Suprapubic skin (tissue), 4 donors: ENCODE results near the gene IGSF11. TPM values are rescaled to one million over a fixed set of nuclear protein-coding genes. Genes with fewer than 3 reads are reported as not detected.

Source experiments
- DNase-seq, 2 donors: peaks; one replicate each; pipeline ENCODE4 v3.0.0-alpha.2; 2019; ENCODE audit warnings: low spot score in 2 of 2
- H3K27ac ChIP-seq: fragments of 200-600 bp; sonication (generic); one replicate; pipeline ENCODE4 v1.5.1; 2019
- H3K27me3 ChIP-seq: fragments of 200-600 bp; sonication (generic); one replicate; pipeline ENCODE4 v1.5.1; 2019
- H3K36me3 ChIP-seq: fragments of 200-600 bp; sonication (generic); one replicate; pipeline ENCODE4 v1.5.1; 2019
- H3K4me1 ChIP-seq: fragments of 200-600 bp; sonication (generic); one replicate; pipeline ENCODE4 v1.5.1; 2019
- H3K4me3 ChIP-seq: fragments of 200-600 bp; sonication (generic); one replicate; pipeline ENCODE4 v1.5.1; 2019; ENCODE audit warnings: mild to moderate bottlenecking
- H3K9me3 ChIP-seq: fragments of 200-600 bp; sonication (generic); one replicate; pipeline ENCODE4 v1.5.1; 2019
- EP300 ChIP-seq: sonication (generic); formaldehyde crosslinking; IDR thresholded peaks from one replicate; pipeline ENCODE4 v1.6.1; 2017; ENCODE audit warnings: antibody characterized with exemption
- POLR2A ChIP-seq, 2 donors: fragments of 450-650 bp; IDR thresholded peaks; one replicate each; pipeline ENCODE4 v1.6.1; 2017; ENCODE audit warnings: antibody characterized with exemption in 2 of 2, mild to moderate bottlenecking in 2 of 2, moderate library complexity in 2 of 2
- POLR2AphosphoS5 ChIP-seq, 3 donors: sonication (generic); formaldehyde crosslinking; IDR thresholded peaks; one replicate each; pipeline ENCODE4 v1.6.1; 2017; ENCODE audit warnings: antibody characterized with exemption in 3 of 3
- WGBS: methylation state at CpG from one replicate; pipeline ENCODE4 v1.1.5; 2018; 5-methylcytosine and 5-hydroxymethylcytosine counted together
- total RNA-seq, 4 donors: library from RNA; depleted of rRNA; stranded (reverse); fragments of >200 nt; gene quantifications; one replicate each; pipeline ENCODE4 v1.1.0, GENCODE V29; 2016
- TF ChIP-seq, protein P1 (sequence below), 2 donors: fragments of 200-600 bp in 1 of 2; fragments of 450-650 bp in 1 of 2; sonication (generic) in 1 of 2; IDR thresholded peaks; one replicate each; pipeline ENCODE4 v1.5.1; 2016 to 2019; ENCODE audit warnings: antibody characterized with exemption in 2 of 2, mild to moderate bottlenecking in 1 of 2, moderate library complexity in 1 of 2

IGSF11 gene
- total RNA-seq, 4 donors from 2014 or later = 1.9 to 9.6 (median 2.0) TPM

DNA sequence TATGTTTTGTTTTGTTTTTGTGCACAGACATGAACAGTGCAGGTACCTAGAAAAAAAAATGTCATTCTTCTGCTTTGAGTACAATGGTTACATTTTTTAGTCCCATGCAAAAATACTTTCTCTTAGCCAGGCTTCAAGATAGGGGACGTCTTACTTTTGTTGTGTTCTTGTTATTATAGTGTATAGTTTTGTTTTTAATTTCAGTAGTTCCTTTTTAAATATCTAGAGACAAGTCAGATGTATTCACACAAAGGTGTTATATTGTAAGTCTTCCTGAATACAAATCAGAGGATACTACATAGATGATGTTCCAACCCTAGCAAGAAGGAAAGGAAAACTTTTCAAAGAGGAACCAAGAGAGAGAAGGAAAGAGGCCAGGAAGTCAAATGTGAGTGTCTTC is 28.8 kb upstream of the IGSF11 start:
- 78% methylated on average over 1 of the region's 1 CpG for WGBS
- Histone ChIP-seq H3K27me3 (no peaks in the 10 kb centered on the region), H3K27ac (no peak overlapping the region), H3K36me3 (no peaks in the 10 kb centered on the region), H3K4me1 (no peaks in the 10 kb centered on the region), H3K9me3 (no peaks in the 10 kb centered on the region), H3K4me3 (no peak overlapping the region)
- no peak for TF ChIP-seq POLR2AphosphoS5 (IDR thresholded peaks at IDR 0.05)
- TF ChIP-seq POLR2A (IDR thresholded peaks at IDR 0.05) = no peak
- TF ChIP-seq, protein P1, sequence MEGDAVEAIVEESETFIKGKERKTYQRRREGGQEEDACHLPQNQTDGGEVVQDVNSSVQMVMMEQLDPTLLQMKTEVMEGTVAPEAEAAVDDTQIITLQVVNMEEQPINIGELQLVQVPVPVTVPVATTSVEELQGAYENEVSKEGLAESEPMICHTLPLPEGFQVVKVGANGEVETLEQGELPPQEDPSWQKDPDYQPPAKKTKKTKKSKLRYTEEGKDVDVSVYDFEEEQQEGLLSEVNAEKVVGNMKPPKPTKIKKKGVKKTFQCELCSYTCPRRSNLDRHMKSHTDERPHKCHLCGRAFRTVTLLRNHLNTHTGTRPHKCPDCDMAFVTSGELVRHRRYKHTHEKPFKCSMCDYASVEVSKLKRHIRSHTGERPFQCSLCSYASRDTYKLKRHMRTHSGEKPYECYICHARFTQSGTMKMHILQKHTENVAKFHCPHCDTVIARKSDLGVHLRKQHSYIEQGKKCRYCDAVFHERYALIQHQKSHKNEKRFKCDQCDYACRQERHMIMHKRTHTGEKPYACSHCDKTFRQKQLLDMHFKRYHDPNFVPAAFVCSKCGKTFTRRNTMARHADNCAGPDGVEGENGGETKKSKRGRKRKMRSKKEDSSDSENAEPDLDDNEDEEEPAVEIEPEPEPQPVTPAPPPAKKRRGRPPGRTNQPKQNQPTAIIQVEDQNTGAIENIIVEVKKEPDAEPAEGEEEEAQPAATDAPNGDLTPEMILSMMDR (IDR thresholded peaks at IDR 0.05) = no peak
- TF ChIP-seq EP300 = no peak
- DNase-seq = no peak

DNA sequence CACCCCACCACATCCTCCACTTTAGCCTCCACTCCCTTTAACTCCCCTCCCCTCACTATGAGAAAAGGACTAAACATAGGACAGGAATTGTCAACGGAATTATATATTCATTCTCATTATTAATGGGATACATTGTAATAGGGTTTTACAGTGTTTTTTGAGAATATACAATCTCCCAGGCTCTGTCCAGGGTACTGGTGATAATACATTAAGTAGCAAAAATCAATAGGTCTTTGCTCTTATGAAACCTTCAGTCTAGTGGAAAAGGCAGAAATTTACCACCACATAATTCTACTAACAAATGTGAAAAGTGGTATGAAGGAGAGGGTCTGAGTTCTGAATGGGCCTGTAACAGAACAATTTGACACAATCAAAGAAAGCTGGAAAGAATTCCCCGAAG is 28.2 kb upstream of the IGSF11 start:
- H3K27me3 ChIP-seq = no peaks in the 10 kb centered on the region
- no peaks in the 10 kb centered on the region for H3K4me1 ChIP-seq
- no peak overlapping the region for H3K27ac ChIP-seq
- no peak for TF ChIP-seq POLR2A (IDR thresholded peaks at IDR 0.05)
- 86% methylated on average over 2 of the region's 2 CpGs for WGBS
- H3K4me3 ChIP-seq = no peak overlapping the region
- no peak for DNase-seq
- no peaks in the 10 kb centered on the region for H3K9me3 ChIP-seq
- H3K36me3 ChIP-seq = no peaks in the 10 kb centered on the region

DNA sequence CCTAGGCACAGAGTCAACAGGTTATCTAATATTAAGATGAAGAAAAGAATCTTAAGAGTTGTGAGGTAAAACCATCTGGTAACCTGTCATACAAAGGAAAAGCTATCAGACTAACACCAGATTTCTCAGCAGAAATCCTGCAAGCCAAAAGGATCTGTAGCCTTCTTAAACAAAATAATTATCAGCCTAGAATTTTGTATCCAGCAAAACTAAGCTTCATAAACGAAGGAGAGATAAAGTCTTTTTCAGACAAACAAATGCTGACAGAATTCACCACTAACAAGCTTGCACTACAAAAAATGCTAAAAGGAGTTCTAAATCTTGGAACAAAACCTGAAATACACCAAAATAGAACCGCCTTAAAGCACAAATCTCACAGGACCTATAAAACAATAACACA is 9.9 kb upstream of the IGSF11 start:
- DNase-seq = no peak
- H3K4me1 ChIP-seq = no peaks in the 10 kb centered on the region
- no peaks in the 10 kb centered on the region for H3K36me3 ChIP-seq
- 80% methylated on average over 2 of the region's 2 CpGs for WGBS
- no peak for TF ChIP-seq POLR2A (IDR thresholded peaks at IDR 0.05)
- no peak for TF ChIP-seq POLR2AphosphoS5 (IDR thresholded peaks at IDR 0.05)
- TF ChIP-seq, protein P1 (IDR thresholded peaks at IDR 0.05) = no peak
- H3K27ac ChIP-seq = no peak overlapping the region
- H3K27me3 ChIP-seq = no peaks in the 10 kb centered on the region
- H3K9me3 ChIP-seq = peaks cover 4% of the 10 kb centered on the region
- no peak overlapping the region for H3K4me3 ChIP-seq

DNA sequence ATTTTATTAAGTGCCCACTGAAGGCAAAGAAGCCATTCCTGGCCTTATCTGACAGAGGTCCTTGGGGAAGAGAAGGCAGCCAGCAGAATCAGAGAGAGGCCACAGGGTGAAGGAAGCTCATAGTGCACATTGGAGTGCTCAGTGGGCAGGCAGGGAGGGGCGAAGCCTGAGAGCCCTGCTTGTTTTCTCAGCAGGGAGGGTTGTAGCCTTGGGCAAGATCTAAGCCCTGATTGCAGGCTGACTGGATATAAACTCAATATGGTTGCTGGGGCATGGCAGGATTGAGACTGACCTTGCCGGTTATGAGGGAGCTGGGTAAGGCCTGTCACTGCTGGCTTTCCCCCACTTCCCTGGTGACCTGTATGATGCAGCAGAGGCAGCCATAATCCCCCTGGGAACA is 7.5 kb upstream of the IGSF11 start:
- TF ChIP-seq POLR2A (IDR thresholded peaks at IDR 0.05) = no peak
- TF ChIP-seq POLR2AphosphoS5 (IDR thresholded peaks at IDR 0.05) = no peak
- TF ChIP-seq EP300 = no peak
- TF ChIP-seq, protein P1 (IDR thresholded peaks at IDR 0.05) = no peak
- no peaks in the 10 kb centered on the region for H3K36me3 ChIP-seq
- H3K27me3 ChIP-seq = peaks cover 3% of the 10 kb centered on the region
- H3K4me3 ChIP-seq = no peak overlapping the region
- H3K4me1 ChIP-seq = no peaks in the 10 kb centered on the region
- no peak overlapping the region for H3K27ac ChIP-seq
- WGBS = 70% methylated on average over 2 of the region's 2 CpGs
- H3K9me3 ChIP-seq = peaks cover 4% of the 10 kb centered on the region
- no peak for DNase-seq

DNA sequence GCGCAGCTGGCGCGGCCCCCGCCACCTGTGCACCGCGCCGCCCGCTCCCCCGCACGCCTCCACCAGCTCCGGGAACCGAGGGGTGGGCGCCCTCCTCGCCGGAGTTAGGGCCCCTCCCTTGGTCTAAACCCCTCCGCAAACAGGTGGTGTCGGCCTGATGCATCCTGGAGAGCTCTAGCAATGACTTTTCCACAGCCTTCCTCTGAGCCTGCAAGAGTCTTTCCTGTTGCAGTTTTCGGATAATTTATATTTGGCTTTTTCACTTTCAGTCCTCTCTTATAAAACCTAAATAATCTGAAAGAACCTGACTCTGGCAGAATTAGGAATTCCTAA is 334 bp upstream of the IGSF11 start:
- 2% methylated on average over 14 of the region's 18 CpGs for WGBS
- Histone ChIP-seq H3K36me3 (no peaks in the 10 kb centered on the region), H3K4me3 (peak overlapping the region; percentile 60), H3K27me3 (peaks cover 37% of the 10 kb centered on the region), H3K27ac (no peak overlapping the region), H3K9me3 (no peaks in the 10 kb centered on the region), H3K4me1 (peaks cover 13% of the 10 kb centered on the region)
- no peak for DNase-seq
- TF ChIP-seq POLR2AphosphoS5 (IDR thresholded peaks at IDR 0.05) (no peak), EP300 (no peak), POLR2A (IDR thresholded peaks at IDR 0.05) (no peak)
- TF ChIP-seq, protein P1 (IDR thresholded peaks at IDR 0.05) = no peak
